HL-60 (cell line): ENCODE data around the gene ALDH3B1.

ENCODE experiments used
- DNase-seq, 2 experiments: peaks; one replicate each; pipeline ENCODE4 v3.0.0-alpha.2; 2010 to 2020; ENCODE audit warnings: low read depth in 1 of 2, low spot score in 1 of 2
- H3K27ac ChIP-seq: fragments of 250-450 bp; sonication (Bioruptor Pico); replicated peaks from 2 replicates; pipeline ENCODE4 v1.5.1; 2020; ENCODE audit warnings: mild to moderate bottlenecking, moderate library complexity
- H3K27me3 ChIP-seq: fragments of 250-450 bp; sonication (Bioruptor Pico); 2 replicates; pipeline ENCODE4 v1.5.1; 2021; ENCODE audit warnings: mild to moderate bottlenecking, moderate library complexity; ENCODE audit not compliant: insufficient read depth, poor library complexity, severe bottlenecking
- H3K4me3 ChIP-seq: replicated peaks from 2 replicates; pipeline ENCODE4 v1.5.1; 2011; ENCODE audit warnings: mild to moderate bottlenecking, control low read depth, low read length; ENCODE audit not compliant: insufficient read depth
- GABPA ChIP-seq: IDR thresholded peaks from 2 replicates; pipeline ENCODE4 v1.6.1; 2012; ENCODE audit warnings: low read depth
- POLR2AphosphoS5 ChIP-seq: IDR thresholded peaks from 2 replicates; pipeline ENCODE4 v1.6.1; 2012; ENCODE audit warnings: low read depth
- SPI1 ChIP-seq: IDR thresholded peaks from 2 replicates; pipeline ENCODE4 v1.6.1; 2012; ENCODE audit warnings: low read depth, mild to moderate bottlenecking, borderline replicate concordance
- TF ChIP-seq, protein P1 (sequence below): IDR thresholded peaks from 2 replicates; pipeline ENCODE4 v1.6.1; 2012; ENCODE audit warnings: low read depth; ENCODE audit not compliant: insufficient replicate concordance
- TF ChIP-seq, protein P2 (sequence below): IDR thresholded peaks from one replicate; pipeline ENCODE4 v1.5.1; 2011; ENCODE audit warnings: low read length, control low read depth, inconsistent platforms; ENCODE audit not compliant: insufficient read depth

Gene ALDH3B1

DNA sequence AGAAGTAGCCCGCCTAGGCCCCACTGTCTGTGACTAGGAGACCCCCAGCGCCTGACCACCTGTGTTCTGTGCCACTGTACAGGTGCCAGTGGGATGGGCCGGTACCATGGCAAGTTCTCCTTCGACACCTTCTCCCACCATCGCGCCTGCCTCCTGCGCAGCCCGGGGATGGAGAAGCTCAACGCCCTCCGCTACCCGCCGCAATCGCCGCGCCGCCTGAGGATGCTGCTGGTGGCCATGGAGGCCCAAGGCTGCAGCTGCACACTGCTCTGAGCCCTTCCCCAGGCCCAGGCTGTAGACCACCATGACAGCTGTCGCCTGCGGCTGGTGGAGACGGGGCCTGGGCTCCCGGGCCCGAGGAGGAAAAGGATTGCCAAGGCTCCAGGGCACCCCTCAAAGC, 17.5 kb downstream of the ALDH3B1 start:
- TF ChIP-seq, protein P1, sequence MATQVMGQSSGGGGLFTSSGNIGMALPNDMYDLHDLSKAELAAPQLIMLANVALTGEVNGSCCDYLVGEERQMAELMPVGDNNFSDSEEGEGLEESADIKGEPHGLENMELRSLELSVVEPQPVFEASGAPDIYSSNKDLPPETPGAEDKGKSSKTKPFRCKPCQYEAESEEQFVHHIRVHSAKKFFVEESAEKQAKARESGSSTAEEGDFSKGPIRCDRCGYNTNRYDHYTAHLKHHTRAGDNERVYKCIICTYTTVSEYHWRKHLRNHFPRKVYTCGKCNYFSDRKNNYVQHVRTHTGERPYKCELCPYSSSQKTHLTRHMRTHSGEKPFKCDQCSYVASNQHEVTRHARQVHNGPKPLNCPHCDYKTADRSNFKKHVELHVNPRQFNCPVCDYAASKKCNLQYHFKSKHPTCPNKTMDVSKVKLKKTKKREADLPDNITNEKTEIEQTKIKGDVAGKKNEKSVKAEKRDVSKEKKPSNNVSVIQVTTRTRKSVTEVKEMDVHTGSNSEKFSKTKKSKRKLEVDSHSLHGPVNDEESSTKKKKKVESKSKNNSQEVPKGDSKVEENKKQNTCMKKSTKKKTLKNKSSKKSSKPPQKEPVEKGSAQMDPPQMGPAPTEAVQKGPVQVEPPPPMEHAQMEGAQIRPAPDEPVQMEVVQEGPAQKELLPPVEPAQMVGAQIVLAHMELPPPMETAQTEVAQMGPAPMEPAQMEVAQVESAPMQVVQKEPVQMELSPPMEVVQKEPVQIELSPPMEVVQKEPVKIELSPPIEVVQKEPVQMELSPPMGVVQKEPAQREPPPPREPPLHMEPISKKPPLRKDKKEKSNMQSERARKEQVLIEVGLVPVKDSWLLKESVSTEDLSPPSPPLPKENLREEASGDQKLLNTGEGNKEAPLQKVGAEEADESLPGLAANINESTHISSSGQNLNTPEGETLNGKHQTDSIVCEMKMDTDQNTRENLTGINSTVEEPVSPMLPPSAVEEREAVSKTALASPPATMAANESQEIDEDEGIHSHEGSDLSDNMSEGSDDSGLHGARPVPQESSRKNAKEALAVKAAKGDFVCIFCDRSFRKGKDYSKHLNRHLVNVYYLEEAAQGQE = no peak
- TF ChIP-seq, protein P2, sequence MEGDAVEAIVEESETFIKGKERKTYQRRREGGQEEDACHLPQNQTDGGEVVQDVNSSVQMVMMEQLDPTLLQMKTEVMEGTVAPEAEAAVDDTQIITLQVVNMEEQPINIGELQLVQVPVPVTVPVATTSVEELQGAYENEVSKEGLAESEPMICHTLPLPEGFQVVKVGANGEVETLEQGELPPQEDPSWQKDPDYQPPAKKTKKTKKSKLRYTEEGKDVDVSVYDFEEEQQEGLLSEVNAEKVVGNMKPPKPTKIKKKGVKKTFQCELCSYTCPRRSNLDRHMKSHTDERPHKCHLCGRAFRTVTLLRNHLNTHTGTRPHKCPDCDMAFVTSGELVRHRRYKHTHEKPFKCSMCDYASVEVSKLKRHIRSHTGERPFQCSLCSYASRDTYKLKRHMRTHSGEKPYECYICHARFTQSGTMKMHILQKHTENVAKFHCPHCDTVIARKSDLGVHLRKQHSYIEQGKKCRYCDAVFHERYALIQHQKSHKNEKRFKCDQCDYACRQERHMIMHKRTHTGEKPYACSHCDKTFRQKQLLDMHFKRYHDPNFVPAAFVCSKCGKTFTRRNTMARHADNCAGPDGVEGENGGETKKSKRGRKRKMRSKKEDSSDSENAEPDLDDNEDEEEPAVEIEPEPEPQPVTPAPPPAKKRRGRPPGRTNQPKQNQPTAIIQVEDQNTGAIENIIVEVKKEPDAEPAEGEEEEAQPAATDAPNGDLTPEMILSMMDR = no peak
- TF ChIP-seq GABPA (no peak), SPI1 (no peak), POLR2AphosphoS5 (no peak)
- no peak overlapping the region for H3K27ac ChIP-seq
- H3K4me3 ChIP-seq = no peak overlapping the region
- DNase-seq = no peak
- H3K27me3 ChIP-seq = no peaks in the 10 kb centered on the region

DNA sequence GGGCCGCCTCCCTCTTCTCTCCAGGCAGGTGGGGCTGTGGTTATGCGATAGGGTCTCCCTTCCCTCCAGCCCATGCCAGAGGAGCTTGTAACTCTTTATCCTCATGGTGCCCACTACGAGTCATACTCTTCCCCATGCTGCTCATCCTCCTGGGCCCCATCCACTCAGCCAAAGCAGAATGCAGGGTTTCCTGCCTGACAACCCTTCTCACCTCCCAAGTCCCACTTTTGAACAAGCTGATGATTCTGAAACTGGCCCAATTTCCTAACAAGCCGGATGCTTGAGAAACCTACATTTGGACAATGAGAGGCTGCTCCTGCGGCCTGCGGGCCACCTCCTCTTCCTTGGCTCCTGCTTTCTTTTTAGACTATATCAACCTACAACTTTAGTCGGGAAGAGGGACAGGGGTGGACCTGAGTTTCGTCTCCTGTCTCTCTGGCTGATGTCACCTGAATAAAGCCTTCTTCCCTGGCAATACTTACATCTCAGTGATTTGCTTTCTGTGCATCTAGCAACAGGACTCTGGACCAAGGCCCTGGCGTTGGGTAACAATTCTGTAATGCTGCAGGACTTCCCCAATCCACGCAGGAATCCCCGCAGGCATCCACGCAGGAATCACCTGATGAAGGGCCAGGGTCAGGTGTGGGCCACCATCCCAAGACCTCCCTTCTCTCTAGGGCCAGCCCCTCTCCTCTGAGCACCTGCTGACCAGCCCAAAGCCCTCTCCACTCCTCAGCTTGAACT, 18.8 kb downstream of the ALDH3B1 start:
- Histone ChIP-seq H3K27ac (no peak overlapping the region; the same call in 1 of the 2 replicates), H3K27me3 (no peaks in the 10 kb centered on the region), H3K4me3 (no peak overlapping the region)
- TF ChIP-seq, protein P1 = no peak
- TF ChIP-seq POLR2AphosphoS5 (no peak), SPI1 (no peak), GABPA (no peak)
- TF ChIP-seq, protein P2 = no peak
- peak in 1 of 2 experiments; percentile 41 for DNase-seq

DNA sequence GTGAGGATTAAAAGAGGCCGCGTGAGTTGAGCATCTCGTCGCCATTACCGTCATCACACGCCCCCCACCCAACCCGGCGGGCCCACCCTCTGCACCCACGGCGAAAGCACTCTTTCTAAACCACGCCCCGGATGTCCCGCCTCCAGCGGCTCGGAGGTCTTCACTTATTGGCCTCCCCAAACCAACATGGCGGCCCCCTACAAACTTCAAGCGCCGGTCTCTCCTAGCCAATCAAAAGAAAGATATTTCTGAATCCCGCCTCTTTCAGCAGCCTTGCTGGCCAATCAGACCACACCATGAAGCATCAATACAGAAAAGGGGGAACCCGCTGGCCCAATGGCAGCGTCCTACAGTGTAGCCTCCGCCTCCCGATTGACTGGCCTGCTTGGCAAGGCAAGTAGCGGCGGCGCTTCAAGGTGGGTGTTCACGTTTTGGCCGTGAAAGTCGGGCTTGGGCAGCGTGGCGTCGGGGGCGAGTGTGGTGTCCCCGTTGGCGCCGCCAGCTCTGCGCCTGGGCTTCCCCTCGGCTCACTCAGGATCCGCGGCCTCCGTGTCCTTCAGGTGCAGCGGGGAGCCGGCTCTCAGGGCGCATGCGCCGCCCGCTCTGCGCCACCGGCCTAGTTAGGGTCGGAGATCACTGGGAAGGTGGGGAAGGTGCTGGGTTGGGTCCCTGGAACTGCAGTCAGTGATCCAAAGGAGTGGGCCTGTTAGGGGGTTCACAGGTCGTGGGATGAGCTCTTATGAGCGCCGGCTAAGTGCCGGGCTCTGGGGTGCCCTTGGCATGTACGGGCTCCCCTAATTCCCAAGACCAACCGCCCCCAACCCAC, 20.4 kb downstream of the ALDH3B1 start, which contains the start of gene NDUFS8:
NDUFS8 (plus strand) TSS at position 364 of the 826 bp plus-strand sequence. CDS start 1,471 bp downstream, outside the sequence.
- TF ChIP-seq POLR2AphosphoS5 = peak; percentile 77
- TF ChIP-seq SPI1 = peak; percentile 46; the same call in 1 of the 2 replicates
- TF ChIP-seq, protein P1 = no peak
- TF ChIP-seq, protein P2 = no peak
- peak; percentile 80 for TF ChIP-seq GABPA
- H3K27me3 ChIP-seq = no peaks in the 10 kb centered on the region
- peak within 1 kb of the TSS; percentile 89 for H3K4me3 ChIP-seq
- H3K27ac ChIP-seq = peak within 1 kb of the TSS; percentile 82
- DNase-seq = peak; percentile 98 to 99
